Ovary (tissue), 3 donors: ENCODE results near the gene SUSD5.
A peak's percentile ranks its signal among the peaks of the same experiment; 100 is the strongest.

ENCODE experiments used
- CTCF ChIP-seq, 3 donors: fragments of 450-650 bp in 2 of 3; fragments of 200-600 bp in 1 of 3; IDR thresholded peaks; one replicate each; pipeline versions ENCODE4 v1.5.1 to v1.8.0; 2016 to 2022; ENCODE audit warnings: antibody characterized with exemption in 3 of 3, mild to moderate bottlenecking in 1 of 3
- POLR2A ChIP-seq: fragments of 450-650 bp; IDR thresholded peaks from one replicate; pipeline ENCODE4 v1.6.1; 2017; ENCODE audit warnings: antibody characterized with exemption, mild to moderate bottlenecking, moderate library complexity
- donor health status: DM: no; HTN: no; CAD: no.

GRCh38 chr3:33131331-33132018 is 87.1 kb downstream of the SUSD5 start:
- TF ChIP-seq CTCF (IDR thresholded peaks at IDR 0.05) (peak; percentile 44 to 75 (median 63)), POLR2A (no peak)
